Gastrocnemius medialis (tissue), 4 donors: ENCODE data around the gene CNGA1. TPM values are rescaled to one million over a fixed set of nuclear protein-coding genes. Genes with fewer than 3 reads are reported as not detected.

Experiments used
- ATAC-seq, 2 donors: fragments of 150-250 bp; one replicate each; pipeline ENCODE4 v1.9.1; 2016
- DNase-seq, 2 donors: peaks; one replicate each; pipeline ENCODE4 v3.0.0-alpha.2; 2019
- H3K27ac ChIP-seq, 4 donors: fragments of 200-600 bp; sonication (generic); 1 replicate in 1 of 4; 2 replicates in 3 of 4; pipeline ENCODE4 v1.5.1; 2016 to 2018; ENCODE audit warnings: mild to moderate bottlenecking in 2 of 4, moderate library complexity in 1 of 4
- H3K27me3 ChIP-seq, 3 donors: fragments of 200-600 bp; sonication (generic) in 2 of 3; 1 replicate in 1 of 3; 2 replicates in 2 of 3; pipeline versions ENCODE4 v1.5.1 to v1.6.0; 2016 to 2019; ENCODE audit warnings: mild to moderate bottlenecking in 1 of 3, moderate library complexity in 1 of 3
- H3K36me3 ChIP-seq, 2 donors: fragments of 200-600 bp; sonication (generic) in 1 of 2; one replicate each; pipeline ENCODE4 v1.5.1; 2017 to 2018
- H3K4me1 ChIP-seq, 2 donors: fragments of 200-600 bp; sonication (generic) in 1 of 2; one replicate each; pipeline ENCODE4 v1.5.1; 2016 to 2017; ENCODE audit warnings: mild to moderate bottlenecking in 2 of 2
- H3K4me3 ChIP-seq, 4 donors: fragments of 200-600 bp; sonication (generic) in 3 of 4; 1 replicate in 1 of 4; 2 replicates in 3 of 4; pipeline ENCODE4 v1.5.1; 2016 to 2019; ENCODE audit warnings: mild to moderate bottlenecking in 2 of 4
- H3K9me3 ChIP-seq, 3 donors: fragments of 200-600 bp; sonication (generic) in 2 of 3; 1 replicate in 1 of 3; 2 replicates in 2 of 3; pipeline ENCODE4 v1.5.1; 2016 to 2019
- CTCF ChIP-seq, 5 experiments: fragments of 450-650 bp in 3 of 5; fragments of 200-600 bp in 2 of 5; sonication (generic) in 2 of 5; IDR thresholded peaks in 4 of 5; conservative IDR thresholded peaks in 1 of 5; 1 replicate in 4 of 5; 2 replicates in 1 of 5; pipeline ENCODE4 v1.5.1; 2016 to 2019; ENCODE audit warnings: antibody characterized with exemption in 5 of 5, mild to moderate bottlenecking in 3 of 5, moderate library complexity in 3 of 5
- POLR2A ChIP-seq, 2 donors: fragments of 450-650 bp; IDR thresholded peaks; one replicate each; pipeline ENCODE4 v1.6.1; 2017; ENCODE audit warnings: antibody characterized with exemption in 2 of 2, mild to moderate bottlenecking in 2 of 2, moderate library complexity in 2 of 2
- in situ Hi-C, 4 donors: fragments of 200-750 bp; cut with MboI; loops; one replicate each; pipeline versions ENCODE4 v1.15.0 to v1.8.0; 2017; ENCODE audit warnings: low sequenced_read_pairs in 4 of 4
- intact Hi-C: fragments of 100-400 bp; cut with DNase I; formaldehyde crosslinking; loops from one replicate; pipeline ENCODE4 v1.15.1; 2023; ENCODE audit warnings: low total_unique reads
- total RNA-seq, 4 donors: library from RNA; depleted of rRNA; stranded (reverse); fragments of >200 nt; gene quantifications; one replicate each; pipeline versions ENCODE4 v1.1.0 to v1.2.3, GENCODE V29; 2016

CNGA1 gene
- total RNA-seq, 4 donors from 2014 or later, result 0.15 to 0.53 (median 0.32) TPM; not detected in 1

GRCh38 chr4:47899639-47900038 lies 116.8 kb downstream of the CNGA1 start:
- Histone ChIP-seq H3K27ac (no peak overlapping the region), H3K4me3 (no peak overlapping the region), H3K36me3 (peaks cover 3 to 65% of the 10 kb centered on the region in 2 donors), H3K27me3 (no peaks in the 10 kb centered on the region), H3K9me3 (no peaks in the 10 kb centered on the region), H3K4me1 (no peaks in the 10 kb centered on the region)
- in situ Hi-C loops (loop anchor here in 1 of 4 donors (25.0 kb wide), 1 partner anchor 437 kb away; the partner anchor contains the start of gene COMMD8), intact Hi-C loops (no loop called here)
- no peak for DNase-seq
- TF ChIP-seq CTCF (IDR thresholded peaks at IDR 0.05 in 4 of 5, conservative IDR thresholded peaks at IDR 0.05 in 1 of 5) (no peak), POLR2A (IDR thresholded peaks at IDR 0.05) (no peak)
- no peak for ATAC-seq

GRCh38 chr4:47891928-47892327 lies 124.6 kb downstream of the CNGA1 start:
- intact Hi-C loops, result no loop called here
- H3K9me3 ChIP-seq, result no peaks in the 10 kb centered on the region
- in situ Hi-C loops, result no loop called here
- ATAC-seq (no peak), DNase-seq (no peak)
- peaks cover 5 to 88% of the 10 kb centered on the region in 2 donors for H3K36me3 ChIP-seq
- no peaks in the 10 kb centered on the region for H3K27me3 ChIP-seq
- H3K4me1 ChIP-seq, result no peaks in the 10 kb centered on the region
- H3K4me3 ChIP-seq, result no peak overlapping the region
- no peak overlapping the region for H3K27ac ChIP-seq
- TF ChIP-seq POLR2A (IDR thresholded peaks at IDR 0.05) (no peak), CTCF (IDR thresholded peaks at IDR 0.05 in 4 of 5, conservative IDR thresholded peaks at IDR 0.05 in 1 of 5) (no peak)

Other genes starting within 250 kb of the CNGA1 start
- under 1 TPM in 2 of 4 donors, not detected in 2; 0.49 to 0.70 TPM for gene CORIN, start 178.6 kb downstream of the CNGA1 start, total RNA-seq
- 10 to 100 TPM in 1 of 4 donors, 1 to 10 TPM in 3; 3.7 to 10.8 (median 5.5) TPM for gene NFXL1, start 102.1 kb downstream of the CNGA1 start, total RNA-seq
- gene NIPAL1, start 91 bp upstream of the CNGA1 start, total RNA-seq, result under 1 TPM in 3 of 4 donors, not detected in 1; 0.07 to 0.51 (median 0.15) TPM
- under 1 TPM in 2 of 4 donors, not detected in 2; 0.66 to 0.81 TPM for gene TXK, start 117.6 kb upstream of the CNGA1 start, total RNA-seq